Lung (tissue), 12 donors: Measurements from ENCODE around the gene FAM98B. TPM values are rescaled to one million over a fixed set of nuclear protein-coding genes. Genes with fewer than 3 reads are reported as not detected.

Experiments
- ATAC-seq: fragments of 200-7000 bp; cut with Tn5 transposase; one replicate; pipeline ENCODE4 v1.9.1; 2020; ENCODE audit warnings: moderate number of reproducible peaks; ENCODE audit not compliant: insufficient read depth, low FRiP score
- DNase-seq, 3 donors: peaks; one replicate each; pipeline ENCODE4 v3.0.0-alpha.2; 2013 to 2017
- H3K27ac ChIP-seq, 2 donors: one replicate each; pipeline ENCODE4 v1.5.1; 2013; ENCODE audit warnings: mild to moderate bottlenecking in 2 of 2, moderate library complexity in 2 of 2, control low read depth in 1 of 2, inconsistent platforms in 1 of 2, low read depth in 1 of 2, low read length in 1 of 2
- H3K27me3 ChIP-seq, 3 donors: one replicate each; pipeline ENCODE4 v1.5.1; 2013; ENCODE audit warnings: low read length in 2 of 3; ENCODE audit not compliant: control insufficient read depth in 3 of 3, insufficient read depth in 3 of 3
- H3K36me3 ChIP-seq, 4 donors: one replicate each; pipeline ENCODE4 v1.5.1; 2013; ENCODE audit warnings: low read length in 4 of 4, mild to moderate bottlenecking in 1 of 4, moderate library complexity in 1 of 4; ENCODE audit not compliant: control insufficient read depth in 4 of 4, insufficient read depth in 4 of 4
- H3K4me1 ChIP-seq, 5 donors: one replicate each; pipeline ENCODE4 v1.5.1; 2013; ENCODE audit warnings: low read length in 5 of 5, mild to moderate bottlenecking in 2 of 5, moderate library complexity in 1 of 5; ENCODE audit not compliant: control insufficient read depth in 5 of 5, insufficient read depth in 5 of 5
- H3K4me3 ChIP-seq: one replicate; pipeline ENCODE4 v1.5.1; 2013; ENCODE audit warnings: mild to moderate bottlenecking, control low read depth, moderate library complexity
- H3K9ac ChIP-seq, 2 donors: one replicate each; pipeline ENCODE4 v1.5.1; 2013; ENCODE audit warnings: low read length in 2 of 2, control low read depth in 1 of 2; ENCODE audit not compliant: insufficient read depth in 1 of 2
- H3K9me3 ChIP-seq, 4 donors: one replicate each; pipeline ENCODE4 v1.5.1; 2013; ENCODE audit warnings: low read length in 3 of 4, mild to moderate bottlenecking in 1 of 4, moderate library complexity in 1 of 4; ENCODE audit not compliant: control insufficient read depth in 4 of 4, insufficient read depth in 3 of 4
- CTCF ChIP-seq: IDR thresholded peaks from 2 replicates; pipeline ENCODE4 v1.5.1; 2012; ENCODE audit warnings: mild to moderate bottlenecking; ENCODE audit errors: control extremely low read depth, extremely low read depth
- WGBS, 2 donors: extraction: QIAGEN DNeasy Blood & Tissue Kit; methylation state at CpG; one replicate each; pipeline ENCODE4 v1.1.7; 2013; 5-methylcytosine and 5-hydroxymethylcytosine counted together
- polyA plus RNA-seq, 2 donors: library from polyadenylated mRNA; stranded (reverse); fragments of 200-250 nt; gene quantifications; one replicate each; pipeline ENCODE4 v1.2.1, GENCODE V29; 2013
- total RNA-seq, 2 donors: library from RNA; depleted of rRNA in 1 of 2; stranded (reverse); fragments of >200 nt in 1 of 2; gene quantifications; one replicate each; pipeline ENCODE4 v1.2.1, GENCODE V29; 2014 to 2021
- donor health status: control.
- donor health status: control.
- donor health status: Bipolar disorder and iron deficiency.
- donor health status: healthy.
- donor health status: DM: yes; HTN: yes; CAD: no.

FAM98B gene
- total and polyA plus RNA-seq, 4 donors, result 6.9 to 30.3 (median 9.1) TPM

GRCh38 chr15:38479756-38480155 is 25.8 kb downstream of the FAM98B start:
- no peaks in the 10 kb centered on the region for H3K4me1 ChIP-seq
- H3K9me3 ChIP-seq, result no peaks in the 10 kb centered on the region
- H3K4me3 ChIP-seq, result no peak overlapping the region
- no peak for DNase-seq
- no peak overlapping the region for H3K27ac ChIP-seq
- no peak overlapping the region for H3K9ac ChIP-seq
- ATAC-seq, result no peak
- TF ChIP-seq CTCF, result no peak
- H3K36me3 ChIP-seq, result peaks cover 4 to 15% (median 13%) of the 10 kb centered on the region in 4 donors
- WGBS, 2 donors, result 96 to 99% methylated on average over 1 of the region's 1 CpG
- no peaks in the 10 kb centered on the region for H3K27me3 ChIP-seq

GRCh38 chr15:38481113-38481512 is 27.2 kb downstream of the FAM98B start:
- no peaks in the 10 kb centered on the region for H3K9me3 ChIP-seq
- DNase-seq (no peak), ATAC-seq (no peak)
- no peaks in the 10 kb centered on the region for H3K27me3 ChIP-seq
- peaks cover 2 to 12% (median 6%) of the 10 kb centered on the region in 4 donors for H3K36me3 ChIP-seq
- no peak overlapping the region for H3K27ac ChIP-seq
- WGBS, 2 donors, result 97 to 99% methylated on average over 5 of the region's 5 CpGs
- H3K4me1 ChIP-seq, result no peaks in the 10 kb centered on the region
- no peak for TF ChIP-seq CTCF
- H3K4me3 ChIP-seq, result no peak overlapping the region
- no peak overlapping the region for H3K9ac ChIP-seq

- H3K9ac ChIP-seq, result no peak overlapping the region
- H3K9me3 ChIP-seq, result no peaks in the 10 kb centered on the region
- no peaks in the 10 kb centered on the region for H3K4me1 ChIP-seq
- DNase-seq (no peak), ATAC-seq (no peak)
- no peak overlapping the region for H3K27ac ChIP-seq
- H3K27me3 ChIP-seq, result no peaks in the 10 kb centered on the region
- H3K36me3 ChIP-seq, result peaks cover 2 to 12% (median 5%) of the 10 kb centered on the region in 4 donors
- 97 to 98% methylated on average over 3 of the region's 3 CpGs for WGBS, 2 donors
- no peak overlapping the region for H3K4me3 ChIP-seq
- no peak for TF ChIP-seq CTCF
These were observed 27.8 kb downstream of the FAM98B start for GRCh38 chr15:38481761-38482160.

- H3K27me3 ChIP-seq, result no peaks in the 10 kb centered on the region
- no peak overlapping the region for H3K9ac ChIP-seq
- no peaks in the 10 kb centered on the region for H3K4me1 ChIP-seq
- no peak for TF ChIP-seq CTCF
- peaks cover 2 to 9% (median 2%) of the 10 kb centered on the region in 4 donors for H3K36me3 ChIP-seq
- ATAC-seq, result no peak
- DNase-seq, result no peak
- no peak overlapping the region for H3K4me3 ChIP-seq
- H3K27ac ChIP-seq, result no peak overlapping the region
- H3K9me3 ChIP-seq, result no peaks in the 10 kb centered on the region
These were observed 28.6 kb downstream of the FAM98B start for GRCh38 chr15:38482572-38482971.
